Peyer's patch (tissue), 4 donors: ENCODE data around the gene GRIK4.

Experiments
- POLR2A ChIP-seq, 2 donors: fragments of 450-650 bp; IDR thresholded peaks; one replicate each; pipeline ENCODE4 v1.5.1; 2017; ENCODE audit warnings: antibody characterized with exemption in 2 of 2, mild to moderate bottlenecking in 2 of 2, moderate library complexity in 2 of 2
- TF ChIP-seq, protein P1 (sequence below), 6 experiments: fragments of 450-650 bp in 4 of 6; fragments of 200-600 bp in 2 of 6; sonication (generic) in 1 of 6; IDR thresholded peaks; one replicate each; pipeline ENCODE4 v1.5.1; 2017 to 2019; ENCODE audit warnings: antibody characterized with exemption in 6 of 6, mild to moderate bottlenecking in 3 of 6, moderate library complexity in 1 of 6

DNA sequence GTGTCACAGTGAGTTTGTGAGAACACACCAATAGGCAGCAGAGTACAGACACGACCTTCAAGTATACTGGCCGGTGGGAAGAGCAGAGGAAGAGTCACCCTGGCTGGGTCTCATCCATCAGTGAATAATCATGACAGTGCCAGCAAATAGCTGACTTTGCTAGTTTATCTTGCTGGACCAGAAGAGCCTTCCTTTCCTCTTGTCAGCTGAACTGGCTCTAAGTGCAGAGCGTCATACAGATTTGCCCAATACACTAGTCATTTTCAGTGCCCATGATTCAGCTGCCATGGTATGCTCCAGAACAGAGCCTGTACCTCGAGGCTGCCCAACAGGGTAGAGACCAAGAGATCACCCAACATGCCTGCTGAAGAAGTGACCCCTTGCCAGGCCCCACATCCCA lies 429.5 kb downstream of the GRIK4 start:
- TF ChIP-seq POLR2A (IDR thresholded peaks at IDR 0.05): no peak
- TF ChIP-seq, protein P1, sequence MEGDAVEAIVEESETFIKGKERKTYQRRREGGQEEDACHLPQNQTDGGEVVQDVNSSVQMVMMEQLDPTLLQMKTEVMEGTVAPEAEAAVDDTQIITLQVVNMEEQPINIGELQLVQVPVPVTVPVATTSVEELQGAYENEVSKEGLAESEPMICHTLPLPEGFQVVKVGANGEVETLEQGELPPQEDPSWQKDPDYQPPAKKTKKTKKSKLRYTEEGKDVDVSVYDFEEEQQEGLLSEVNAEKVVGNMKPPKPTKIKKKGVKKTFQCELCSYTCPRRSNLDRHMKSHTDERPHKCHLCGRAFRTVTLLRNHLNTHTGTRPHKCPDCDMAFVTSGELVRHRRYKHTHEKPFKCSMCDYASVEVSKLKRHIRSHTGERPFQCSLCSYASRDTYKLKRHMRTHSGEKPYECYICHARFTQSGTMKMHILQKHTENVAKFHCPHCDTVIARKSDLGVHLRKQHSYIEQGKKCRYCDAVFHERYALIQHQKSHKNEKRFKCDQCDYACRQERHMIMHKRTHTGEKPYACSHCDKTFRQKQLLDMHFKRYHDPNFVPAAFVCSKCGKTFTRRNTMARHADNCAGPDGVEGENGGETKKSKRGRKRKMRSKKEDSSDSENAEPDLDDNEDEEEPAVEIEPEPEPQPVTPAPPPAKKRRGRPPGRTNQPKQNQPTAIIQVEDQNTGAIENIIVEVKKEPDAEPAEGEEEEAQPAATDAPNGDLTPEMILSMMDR (IDR thresholded peaks at IDR 0.05): no peak
